SK-N-MC (cell line): ENCODE measurements around the gene NOM1.

Experiments
- DNase-seq: peaks from one replicate; pipeline ENCODE4 v3.0.0-alpha.2; 2011; ENCODE audit warnings: low read depth, low spot score
- H3K27ac ChIP-seq: fragments of 200-600 bp; sonication (generic); 2 replicates; pipeline ENCODE4 v1.5.1; 2016; ENCODE audit warnings: mixed run types
- H3K36me3 ChIP-seq: fragments of 200-600 bp; sonication (generic); 2 replicates; pipeline ENCODE4 v1.6.1; 2017; ENCODE audit warnings: antibody characterized with exemption, low read length, mixed read lengths; ENCODE audit not compliant: insufficient read depth
- H3K4me3 ChIP-seq: fragments of 200-600 bp; sonication (generic); 2 replicates; pipeline ENCODE4 v1.5.1; 2016
- H3K9ac ChIP-seq: fragments of 200-600 bp; sonication (generic); 2 replicates; pipeline ENCODE4 v1.8.0; 2017; ENCODE audit warnings: mixed run types, mixed read lengths; ENCODE audit not compliant: insufficient read length
- H3K9me3 ChIP-seq: fragments of 200-600 bp; sonication (generic); 2 replicates; pipeline ENCODE4 v1.6.1; 2017; ENCODE audit warnings: low read depth, mild to moderate bottlenecking, antibody characterized with exemption, low read length, moderate library complexity, mixed read lengths
- EZH2 ChIP-seq: fragments of 200-600 bp; sonication (generic); IDR thresholded peaks from one replicate; pipeline ENCODE4 v1.6.1; 2017; ENCODE audit warnings: antibody characterized with exemption
- FOXP2 ChIP-seq: optimal IDR thresholded peaks from 2 replicates; pipeline ENCODE3; 2011; ENCODE audit warnings: mild to moderate bottlenecking, moderate library complexity; ENCODE audit not compliant: insufficient read depth; ENCODE audit errors: extremely low read length, control extremely low read depth
- POLR2AphosphoS5 ChIP-seq: IDR thresholded peaks from 2 replicates; pipeline ENCODE4 v1.6.1; 2012; ENCODE audit warnings: mild to moderate bottlenecking, low read depth, low read length, borderline replicate concordance

NOM1 gene

DNA sequence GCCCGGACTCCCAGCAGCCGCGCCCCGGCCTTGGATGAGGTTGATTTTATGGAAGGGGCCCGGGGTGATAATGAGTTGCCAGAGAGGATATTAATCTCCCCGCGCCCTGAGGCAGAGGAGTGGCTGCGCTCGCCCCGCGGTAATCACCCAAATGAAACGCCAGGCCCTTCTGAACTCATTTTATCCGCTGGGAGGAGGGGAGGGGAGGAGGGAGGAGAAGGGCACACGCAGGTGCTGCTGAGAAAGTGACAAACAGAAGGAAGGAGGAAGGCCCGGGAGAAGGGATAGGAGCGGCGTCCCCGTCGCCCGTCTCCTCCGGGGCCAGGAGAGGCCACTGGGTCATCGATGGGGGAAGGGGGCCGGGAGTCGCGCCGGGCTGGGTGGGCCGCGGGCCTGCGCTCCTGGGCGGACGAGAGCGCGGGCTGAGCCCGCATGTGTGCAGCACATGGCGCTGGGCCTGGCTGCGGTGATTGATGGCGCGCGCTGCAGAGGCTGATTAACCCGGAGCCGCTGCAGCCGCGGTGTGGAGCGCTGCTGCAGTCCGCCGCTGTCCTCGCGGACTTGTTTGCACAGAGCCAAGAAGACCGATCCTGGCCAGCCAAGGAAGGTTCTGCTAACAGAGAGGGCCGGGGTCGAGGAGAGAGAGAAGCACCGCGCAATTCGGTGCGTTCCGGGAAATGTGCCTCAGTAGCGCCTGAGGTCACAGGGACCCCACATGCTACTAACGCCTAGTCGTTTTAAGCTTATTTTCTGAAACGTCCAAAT is 54.4 kb downstream of the NOM1 start:
- TF ChIP-seq EZH2 (peak; percentile 91), POLR2AphosphoS5 (no peak)
- Histone ChIP-seq H3K4me3 (no peak overlapping the region), H3K36me3 (no peaks in the 10 kb centered on the region), H3K9ac (no peak overlapping the region), H3K9me3 (no peaks in the 10 kb centered on the region), H3K27ac (no peak overlapping the region)
- no peak for DNase-seq

DNA sequence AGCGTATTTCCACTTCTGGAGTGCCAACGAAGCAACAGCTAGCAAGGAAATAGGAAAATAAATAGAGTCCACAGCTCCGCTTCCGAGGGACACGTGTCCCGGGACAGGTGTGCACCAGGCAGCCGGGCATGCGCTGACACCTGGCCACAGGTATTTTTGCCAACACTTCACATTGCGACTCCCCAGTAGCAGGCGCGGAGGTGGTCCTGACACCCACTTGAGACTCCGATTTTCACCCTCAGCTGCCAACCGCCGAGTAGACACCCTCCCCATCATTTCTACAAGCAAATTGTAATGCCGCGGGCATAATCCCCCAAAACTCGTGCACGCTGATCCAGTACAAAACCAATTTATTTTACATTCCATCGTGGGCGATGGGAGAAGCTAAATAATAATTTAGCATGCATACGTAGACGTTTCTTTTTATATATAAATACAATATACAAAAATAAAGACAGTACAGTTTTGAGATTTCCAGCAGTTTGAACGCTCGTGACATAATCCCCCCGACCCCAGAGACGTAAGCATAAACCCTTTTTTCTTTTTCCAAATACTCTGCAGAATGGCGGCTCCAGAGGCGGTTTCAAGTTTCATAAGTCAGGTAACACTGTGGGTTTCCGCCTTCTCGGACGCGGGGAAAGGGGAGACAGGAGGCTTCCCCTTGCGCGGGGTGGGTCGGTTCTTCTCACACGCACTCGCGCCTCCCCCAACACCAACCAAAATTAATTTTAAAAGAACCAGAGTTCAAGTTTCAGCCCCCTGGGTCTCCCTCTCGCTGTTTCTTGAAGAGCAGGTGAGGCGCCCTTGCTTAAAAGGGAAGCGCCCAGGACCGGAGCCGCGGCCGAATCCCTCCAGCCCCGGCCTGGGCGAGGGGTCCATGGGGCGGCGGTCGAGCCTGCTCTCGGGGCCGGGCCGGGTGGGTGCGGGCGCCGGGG is 55.3 kb downstream of the NOM1 start:
- Histone ChIP-seq H3K9me3 (no peaks in the 10 kb centered on the region), H3K27ac (no peak overlapping the region), H3K4me3 (no peak overlapping the region), H3K9ac (no peak overlapping the region), H3K36me3 (no peaks in the 10 kb centered on the region)
- TF ChIP-seq POLR2AphosphoS5 = no peak
- TF ChIP-seq EZH2 = peak; percentile 92
- TF ChIP-seq FOXP2 = no peak
- no peak for DNase-seq

DNA sequence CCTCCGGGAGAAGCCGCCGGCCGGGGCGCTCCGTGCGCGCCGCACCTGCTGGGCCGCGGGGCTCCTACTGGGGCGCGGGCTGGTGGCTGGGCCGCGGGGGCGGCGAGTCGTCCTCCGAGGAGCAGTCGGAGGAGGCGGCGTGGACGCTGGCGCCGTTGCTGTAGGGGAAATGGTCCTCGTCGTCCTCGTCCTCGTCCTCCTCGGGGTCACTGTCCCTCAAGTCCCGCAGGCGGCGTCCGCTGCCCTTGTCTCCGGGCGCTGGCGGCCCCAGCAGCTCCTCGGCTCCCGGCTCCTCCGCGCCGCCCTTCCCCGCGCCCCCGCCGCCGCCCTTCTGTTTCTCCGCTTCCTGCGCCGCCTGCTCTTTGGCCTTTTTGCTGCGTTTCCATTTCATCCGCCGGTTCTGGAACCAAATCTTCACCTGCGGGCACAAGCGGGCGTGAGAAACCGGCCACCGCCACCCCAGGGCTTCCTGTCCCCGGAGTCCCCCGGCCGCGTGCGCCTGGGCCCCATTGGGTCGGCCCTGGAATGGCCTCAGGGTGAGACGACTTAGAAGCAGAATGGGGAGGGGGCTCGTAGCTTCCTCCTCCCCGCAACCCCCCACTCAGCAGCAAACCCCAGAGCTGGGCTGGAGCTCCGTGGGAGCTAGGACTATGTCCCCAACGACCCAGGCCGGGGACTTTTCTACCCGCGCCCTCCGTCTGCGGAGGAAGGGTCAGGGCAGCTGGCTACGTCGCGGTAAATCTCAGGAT is 56.1 kb downstream of the NOM1 start:
- no peaks in the 10 kb centered on the region for H3K9me3 ChIP-seq
- no peak for DNase-seq
- no peak overlapping the region for H3K4me3 ChIP-seq
- no peak overlapping the region for H3K27ac ChIP-seq
- peak; percentile 93 for TF ChIP-seq EZH2
- TF ChIP-seq POLR2AphosphoS5 = no peak
- TF ChIP-seq FOXP2 = no peak
- H3K9ac ChIP-seq = no peak overlapping the region
- no peaks in the 10 kb centered on the region for H3K36me3 ChIP-seq

DNA sequence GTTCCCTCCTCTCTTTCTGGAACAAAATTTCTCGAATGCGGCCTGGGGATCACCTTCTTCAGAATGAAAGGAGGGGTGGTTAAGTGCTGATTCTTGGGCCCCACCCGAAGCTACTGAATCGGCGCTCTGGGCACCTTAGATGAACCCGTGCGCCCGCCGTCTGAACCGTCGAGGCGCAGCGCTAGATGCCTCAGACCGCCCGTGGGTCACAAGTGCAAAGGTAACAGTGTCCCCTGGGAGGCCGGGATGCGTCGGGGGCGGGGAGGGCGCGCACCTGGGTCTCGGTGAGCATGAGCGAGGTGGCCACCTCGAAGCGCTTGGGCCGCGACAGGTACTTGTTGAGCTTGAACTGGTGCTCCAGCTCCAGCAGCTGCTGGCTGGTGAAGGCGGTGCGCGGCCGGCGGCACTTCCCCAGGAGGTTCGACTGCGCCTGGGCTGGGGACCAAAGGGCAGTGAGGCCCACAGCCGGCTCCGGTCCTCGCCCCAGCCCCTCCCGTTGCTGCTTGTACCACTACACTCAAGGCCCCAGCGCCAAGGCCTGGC is 56.8 kb downstream of the NOM1 start:
- Histone ChIP-seq H3K4me3 (no peak overlapping the region), H3K9ac (no peak overlapping the region), H3K27ac (no peak overlapping the region), H3K9me3 (no peaks in the 10 kb centered on the region), H3K36me3 (no peaks in the 10 kb centered on the region)
- no peak for DNase-seq
- no peak for TF ChIP-seq EZH2
- TF ChIP-seq FOXP2 = no peak
- no peak for TF ChIP-seq POLR2AphosphoS5

DNA sequence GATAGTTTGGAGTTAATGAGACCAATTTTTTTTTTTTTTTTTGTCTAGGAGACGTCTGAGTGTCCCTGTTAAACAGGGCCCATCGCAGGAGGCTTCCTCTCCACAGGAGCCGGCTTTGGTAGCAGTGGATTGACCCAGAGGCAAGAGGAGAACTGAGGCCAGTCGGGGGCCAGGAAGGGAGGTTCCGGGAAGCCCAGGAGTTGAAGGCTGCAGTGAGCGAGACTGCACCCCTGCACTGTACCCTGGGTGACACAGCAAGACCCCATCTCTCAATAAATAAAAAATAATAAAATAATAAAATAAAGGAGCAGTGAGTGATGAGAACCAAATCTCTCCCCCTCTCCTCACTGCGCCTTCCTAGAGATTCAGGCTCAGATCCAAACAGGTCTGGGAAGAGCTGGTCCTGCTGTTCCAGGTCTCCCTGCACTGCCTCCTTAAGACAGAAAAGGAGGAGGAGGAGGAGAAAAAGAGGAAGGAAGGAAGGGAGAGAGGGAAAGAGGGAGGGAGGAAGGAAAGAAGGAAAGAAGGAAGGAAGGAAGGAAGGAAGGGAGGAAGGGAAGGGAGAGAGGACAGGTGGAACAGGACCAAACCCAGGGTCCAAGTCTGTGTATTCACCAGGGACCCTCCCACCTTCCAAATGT is 57.4 kb downstream of the NOM1 start:
- no peak overlapping the region for H3K9ac ChIP-seq
- no peaks in the 10 kb centered on the region for H3K9me3 ChIP-seq
- no peak overlapping the region for H3K4me3 ChIP-seq
- TF ChIP-seq POLR2AphosphoS5 = no peak
- no peak for TF ChIP-seq EZH2
- H3K36me3 ChIP-seq = no peaks in the 10 kb centered on the region
- no peak overlapping the region for H3K27ac ChIP-seq
- DNase-seq = no peak

DNA sequence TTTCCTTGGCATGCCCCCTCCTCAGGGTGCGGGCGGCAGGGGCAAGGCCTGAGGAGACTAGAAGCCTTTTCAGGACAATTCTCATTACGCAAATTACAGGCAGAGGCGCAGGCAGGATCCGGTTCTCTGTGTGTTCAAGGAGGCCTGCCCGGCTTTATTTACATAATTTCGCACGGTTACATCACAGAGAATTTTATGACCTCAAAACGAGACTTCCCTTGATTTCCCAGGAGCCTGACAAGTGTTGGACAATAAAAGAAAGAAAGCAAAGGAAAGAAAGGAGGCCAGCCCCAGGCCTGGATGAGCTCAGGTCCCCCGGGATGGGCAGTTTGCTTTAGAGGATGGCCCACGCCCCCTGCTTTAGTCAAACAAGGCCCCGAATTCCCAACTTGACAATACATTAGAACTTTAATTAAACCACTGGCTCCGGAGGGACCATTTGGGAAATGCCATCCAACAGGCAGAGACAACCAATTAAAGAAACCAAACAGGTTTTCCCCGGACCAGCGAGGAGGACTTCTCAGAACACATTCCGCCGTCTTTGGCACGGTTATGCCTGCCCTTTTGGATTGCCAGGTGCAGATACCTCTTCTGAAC is 58.1 kb downstream of the NOM1 start:
- no peak overlapping the region for H3K4me3 ChIP-seq
- TF ChIP-seq FOXP2 (no peak), EZH2 (no peak), POLR2AphosphoS5 (no peak)
- DNase-seq = no peak
- H3K9ac ChIP-seq = no peak overlapping the region
- no peaks in the 10 kb centered on the region for H3K9me3 ChIP-seq
- H3K27ac ChIP-seq = no peak overlapping the region
- no peaks in the 10 kb centered on the region for H3K36me3 ChIP-seq

DNA sequence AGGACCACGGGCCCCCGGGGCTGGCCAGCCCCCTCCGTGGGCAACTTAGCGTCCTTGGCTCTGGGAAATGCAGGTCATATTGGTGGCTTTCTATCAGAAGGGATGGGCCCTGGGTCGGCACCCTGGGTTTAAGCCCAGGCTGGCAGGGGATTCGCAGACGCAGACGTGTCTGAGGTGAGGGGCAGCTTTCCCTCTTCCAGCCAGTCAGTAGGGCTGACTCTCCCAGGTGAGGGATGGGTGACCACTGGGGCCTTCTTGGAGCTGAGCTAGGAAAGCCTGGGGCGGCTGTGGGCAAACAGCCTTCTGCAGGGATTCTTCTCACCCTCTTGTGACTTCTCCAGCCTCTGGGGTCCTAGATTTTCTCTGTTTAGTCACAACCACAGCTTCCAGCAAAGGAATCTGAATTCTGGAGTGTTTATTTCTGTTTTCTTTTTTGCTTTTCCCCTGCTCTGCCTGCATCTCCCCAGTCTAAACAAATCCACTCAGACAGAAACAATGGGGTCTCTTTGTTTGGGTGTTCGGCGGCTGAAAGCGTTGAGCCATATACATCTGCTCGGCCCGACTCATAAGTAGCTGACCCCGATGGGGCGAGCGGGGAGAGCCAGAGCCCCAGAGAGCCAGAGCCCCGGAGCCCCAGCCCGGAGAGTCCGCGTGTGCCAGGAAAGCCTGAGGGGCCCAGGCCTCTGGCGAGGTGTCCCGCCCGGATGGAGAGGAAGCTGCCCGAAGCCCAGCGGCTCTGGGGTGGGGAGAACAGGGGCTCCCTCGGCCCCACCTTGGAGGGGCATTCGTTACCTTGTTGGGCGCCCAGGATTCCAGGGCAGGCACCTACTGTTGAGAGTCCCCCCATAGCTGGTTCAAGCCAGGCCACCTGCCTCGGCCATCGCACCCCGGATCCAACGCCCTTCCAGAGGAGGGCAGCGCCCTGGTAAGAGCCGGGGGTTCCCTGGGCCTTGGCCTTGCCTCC is 59.0 kb downstream of the NOM1 start:
- no peak overlapping the region for H3K9ac ChIP-seq
- H3K36me3 ChIP-seq = no peaks in the 10 kb centered on the region
- DNase-seq = no peak
- no peak overlapping the region for H3K27ac ChIP-seq
- TF ChIP-seq POLR2AphosphoS5 = no peak
- no peak for TF ChIP-seq EZH2
- no peak for TF ChIP-seq FOXP2
- no peaks in the 10 kb centered on the region for H3K9me3 ChIP-seq
- H3K4me3 ChIP-seq = no peak overlapping the region
